Calu3 (cell line): Measurements from ENCODE around the gene LMTK2. TPM values are rescaled to one million over a fixed set of nuclear protein-coding genes. Genes with fewer than 3 reads are reported as not detected.

Source experiments
- BruUV-seq: library from RNA; stranded (reverse); fragments of 400-500 nt; replicated peaks from 2 replicates; lab custom pipeline; 2021; lab: Mats Ljungman, UMichigan
- CTCF ChIA-PET: fragments of 300-600 bp; sonication (Branson Sonifier 250); formaldehyde crosslinking; loops from one replicate; lab custom pipeline; 2022; ENCODE audit warnings: antibody characterized with exemption; lab: Charles Lee
- DNase-seq: peaks from one replicate; pipeline ENCODE4 v3.0.0; 2022
- H3K27ac Mint-ChIP-seq: one replicate; pipeline ENCODE4 v1.8.0; 2022; ENCODE audit warnings: mixed read lengths; ENCODE audit not compliant: unreplicated experiment
- H3K27me3 Mint-ChIP-seq: one replicate; pipeline ENCODE4 v1.8.0; 2022; ENCODE audit warnings: mixed read lengths; ENCODE audit not compliant: unreplicated experiment
- H3K36me3 Mint-ChIP-seq: one replicate; pipeline ENCODE4 v1.8.0; 2022; ENCODE audit warnings: mild to moderate bottlenecking, moderate library complexity, mixed read lengths; ENCODE audit not compliant: insufficient read depth, unreplicated experiment
- H3K4me1 Mint-ChIP-seq: one replicate; pipeline ENCODE4 v1.8.0; 2022; ENCODE audit warnings: mild to moderate bottlenecking, low read depth, mixed read lengths; ENCODE audit not compliant: unreplicated experiment
- H3K4me3 Mint-ChIP-seq: one replicate; pipeline ENCODE4 v1.8.0; 2022; ENCODE audit warnings: mild to moderate bottlenecking, low read depth, moderate library complexity, mixed read lengths; ENCODE audit not compliant: unreplicated experiment
- H3K9me3 Mint-ChIP-seq: one replicate; pipeline ENCODE4 v1.8.0; 2022; ENCODE audit warnings: low read depth, mixed read lengths; ENCODE audit not compliant: unreplicated experiment
- intact Hi-C: fragments of 100-400 bp; cut with micrococcal nuclease; formaldehyde crosslinking; loops from one replicate; pipeline ENCODE4 v1.10.0; 2022; ENCODE audit not compliant: unreplicated experiment
- total RNA-seq: library from RNA; stranded (reverse); gene quantifications from 2 replicates; pipeline ENCODE4 v1.2.3, GENCODE V29; 2022
- TF ChIP-seq, protein P1 (sequence below): fragments of 200-600 bp; IDR thresholded peaks from one replicate; pipeline ENCODE4 v1.8.0; 2022; ENCODE audit warnings: antibody characterized with exemption; ENCODE audit not compliant: unreplicated experiment

LMTK2 gene
- total RNA-seq, 1 experiment from 2014 or later: 29.9 TPM

GRCh38 chr7:98066208-98066607 is 40.5 kb upstream of the LMTK2 start:
- no peaks in the 10 kb centered on the region for H3K4me1 Mint-ChIP-seq
- CTCF ChIA-PET: no interaction called here
- TF ChIP-seq, protein P1, sequence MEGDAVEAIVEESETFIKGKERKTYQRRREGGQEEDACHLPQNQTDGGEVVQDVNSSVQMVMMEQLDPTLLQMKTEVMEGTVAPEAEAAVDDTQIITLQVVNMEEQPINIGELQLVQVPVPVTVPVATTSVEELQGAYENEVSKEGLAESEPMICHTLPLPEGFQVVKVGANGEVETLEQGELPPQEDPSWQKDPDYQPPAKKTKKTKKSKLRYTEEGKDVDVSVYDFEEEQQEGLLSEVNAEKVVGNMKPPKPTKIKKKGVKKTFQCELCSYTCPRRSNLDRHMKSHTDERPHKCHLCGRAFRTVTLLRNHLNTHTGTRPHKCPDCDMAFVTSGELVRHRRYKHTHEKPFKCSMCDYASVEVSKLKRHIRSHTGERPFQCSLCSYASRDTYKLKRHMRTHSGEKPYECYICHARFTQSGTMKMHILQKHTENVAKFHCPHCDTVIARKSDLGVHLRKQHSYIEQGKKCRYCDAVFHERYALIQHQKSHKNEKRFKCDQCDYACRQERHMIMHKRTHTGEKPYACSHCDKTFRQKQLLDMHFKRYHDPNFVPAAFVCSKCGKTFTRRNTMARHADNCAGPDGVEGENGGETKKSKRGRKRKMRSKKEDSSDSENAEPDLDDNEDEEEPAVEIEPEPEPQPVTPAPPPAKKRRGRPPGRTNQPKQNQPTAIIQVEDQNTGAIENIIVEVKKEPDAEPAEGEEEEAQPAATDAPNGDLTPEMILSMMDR: no peak

GRCh38 chr7:98066934-98067507 is 39.6 kb upstream of the LMTK2 start:
- no peaks in the 10 kb centered on the region for H3K36me3 Mint-ChIP-seq
- no peaks in the 10 kb centered on the region for H3K4me1 Mint-ChIP-seq
- BruUV-seq: no TSS peak
- DNase-seq: no peak
- H3K4me3 Mint-ChIP-seq: no peak overlapping the region
- H3K9me3 Mint-ChIP-seq: no peaks in the 10 kb centered on the region
- CTCF ChIA-PET: no interaction called here
- TF ChIP-seq, protein P1: no peak
- no peaks in the 10 kb centered on the region for H3K27me3 Mint-ChIP-seq
- no peak overlapping the region for H3K27ac Mint-ChIP-seq
- intact Hi-C loops: no loop called here

More at GRCh38 chr7:98066208-98066607, 40.5 kb upstream of the LMTK2 start:
- DNase-seq: no peak
- Mint-ChIP-seq H3K27ac (no peak overlapping the region), H3K36me3 (no peaks in the 10 kb centered on the region), H3K4me3 (no peak overlapping the region), H3K27me3 (no peaks in the 10 kb centered on the region), H3K9me3 (no peaks in the 10 kb centered on the region)
- BruUV-seq: no TSS peak
- intact Hi-C loops: no loop called here

- intact Hi-C loops: no loop called here
- TF ChIP-seq, protein P1: no peak
- H3K27me3 Mint-ChIP-seq: no peaks in the 10 kb centered on the region
- H3K27ac Mint-ChIP-seq: no peak overlapping the region
- BruUV-seq: no TSS peak
- DNase-seq: no peak
- H3K36me3 Mint-ChIP-seq: no peaks in the 10 kb centered on the region
- H3K9me3 Mint-ChIP-seq: no peaks in the 10 kb centered on the region
- CTCF ChIA-PET: no interaction called here
- H3K4me3 Mint-ChIP-seq: no peak overlapping the region
- H3K4me1 Mint-ChIP-seq: no peaks in the 10 kb centered on the region
Observed at GRCh38 chr7:98073047-98073446, 33.6 kb upstream of the LMTK2 start.

GRCh38 chr7:98075801-98076200 is 30.9 kb upstream of the LMTK2 start:
- no TSS peak for BruUV-seq
- no peaks in the 10 kb centered on the region for H3K4me1 Mint-ChIP-seq
- CTCF ChIA-PET: no interaction called here
- H3K4me3 Mint-ChIP-seq: no peak overlapping the region
- intact Hi-C loops: no loop called here
- no peaks in the 10 kb centered on the region for H3K27me3 Mint-ChIP-seq
- no peak overlapping the region for H3K27ac Mint-ChIP-seq
- H3K9me3 Mint-ChIP-seq: no peaks in the 10 kb centered on the region
- DNase-seq: no peak
- TF ChIP-seq, protein P1: no peak
- no peaks in the 10 kb centered on the region for H3K36me3 Mint-ChIP-seq
